Activated naive CD8-positive, alpha-beta T cell treated with anti-CD3 and anti-CD28 coated beads for 36 hours (primary cell): Measurements from ENCODE around the gene OSGIN1. TPM values are rescaled to one million over a fixed set of nuclear protein-coding genes. Genes with fewer than 3 reads are reported as not detected.

ENCODE experiments used
- DNase-seq: peaks from one replicate; pipeline ENCODE4 v3.0.0; 2021
- H3K27ac Mint-ChIP-seq: one replicate; pipeline ENCODE4 v1.8.0; 2022; ENCODE audit warnings: mild to moderate bottlenecking, moderate library complexity, mixed read lengths
- H3K27me3 Mint-ChIP-seq: one replicate; pipeline ENCODE4 v1.8.0; 2022; ENCODE audit warnings: mild to moderate bottlenecking, mixed read lengths
- H3K36me3 Mint-ChIP-seq: one replicate; pipeline ENCODE4 v1.8.0; 2021; ENCODE audit warnings: mild to moderate bottlenecking, mixed read lengths
- H3K4me1 Mint-ChIP-seq: one replicate; pipeline ENCODE4 v1.8.0; 2021; ENCODE audit warnings: mixed read lengths
- H3K4me3 Mint-ChIP-seq: one replicate; pipeline ENCODE4 v1.8.0; 2022; ENCODE audit warnings: mild to moderate bottlenecking, moderate library complexity, mixed read lengths
- H3K9me3 Mint-ChIP-seq: one replicate; pipeline ENCODE4 v1.8.0; 2022; ENCODE audit warnings: mixed read lengths
- total RNA-seq, 2 experiments: library from RNA; stranded (reverse); gene quantifications; one replicate each; pipeline ENCODE4 v1.2.3, GENCODE V29; 2021

Gene OSGIN1
- total RNA-seq, 2 experiments from 2014 or later = 0.92 to 1.8 TPM

GRCh38 chr16:83979441-83979840, 26.4 kb downstream of the OSGIN1 start:
- Mint-ChIP-seq H3K36me3 (no peaks in the 10 kb centered on the region), H3K4me3 (no peak overlapping the region), H3K27me3 (peaks cover 4% of the 10 kb centered on the region), H3K27ac (no peak overlapping the region), H3K9me3 (peaks cover 5% of the 10 kb centered on the region), H3K4me1 (no peaks in the 10 kb centered on the region)
- DNase-seq = no peak

DNA sequence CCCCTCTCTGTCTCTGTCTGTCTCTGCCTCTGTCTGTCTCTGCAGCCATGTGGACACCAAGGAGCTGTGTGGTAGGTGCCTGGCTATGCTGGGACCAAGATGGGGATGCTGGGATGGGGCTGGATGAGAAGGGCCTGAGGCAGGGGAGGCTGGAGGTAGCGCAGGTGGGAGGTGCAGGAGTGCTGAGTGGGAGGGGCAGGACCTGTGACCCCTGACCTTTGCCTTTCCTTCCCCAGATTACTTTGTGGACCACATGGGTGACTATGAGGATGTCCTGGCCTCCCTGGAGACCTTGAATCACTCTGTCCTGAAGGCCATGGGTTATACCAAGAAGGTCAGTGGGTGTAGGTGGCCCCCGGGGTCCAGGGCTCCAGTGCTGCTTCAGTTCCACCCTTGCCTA, 27.8 kb downstream of the OSGIN1 start:
- Mint-ChIP-seq H3K36me3 (no peaks in the 10 kb centered on the region), H3K9me3 (peaks cover 5% of the 10 kb centered on the region), H3K4me3 (no peak overlapping the region), H3K4me1 (no peaks in the 10 kb centered on the region), H3K27ac (no peak overlapping the region), H3K27me3 (no peaks in the 10 kb centered on the region)
- DNase-seq = no peak

DNA sequence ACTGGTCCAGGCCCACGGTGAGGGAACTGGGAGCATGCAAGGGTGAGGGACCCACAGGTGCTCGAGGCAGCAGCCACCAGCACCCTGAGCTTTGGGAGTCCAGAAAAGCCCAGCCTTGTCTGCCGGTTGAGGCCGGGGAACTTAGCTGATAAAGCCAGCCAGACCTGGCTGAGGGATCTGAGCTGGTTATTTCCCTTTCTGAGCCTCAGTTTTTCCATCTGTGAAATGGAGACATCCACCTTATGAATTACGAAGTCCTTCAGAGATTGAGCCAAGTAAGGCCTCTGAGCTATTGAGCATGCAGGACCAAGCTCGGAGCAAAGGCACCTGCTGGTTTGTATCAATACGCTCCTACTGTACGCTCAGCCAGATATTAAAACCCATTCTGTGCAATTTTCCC, 28.8 kb downstream of the OSGIN1 start:
- no peaks in the 10 kb centered on the region for H3K27me3 Mint-ChIP-seq
- H3K4me3 Mint-ChIP-seq = no peak overlapping the region
- H3K4me1 Mint-ChIP-seq = no peaks in the 10 kb centered on the region
- peaks cover 5% of the 10 kb centered on the region for H3K9me3 Mint-ChIP-seq
- H3K36me3 Mint-ChIP-seq = no peaks in the 10 kb centered on the region
- no peak overlapping the region for H3K27ac Mint-ChIP-seq
- no peak for DNase-seq

- H3K36me3 Mint-ChIP-seq = no peaks in the 10 kb centered on the region
- peaks cover 5% of the 10 kb centered on the region for H3K9me3 Mint-ChIP-seq
- H3K4me1 Mint-ChIP-seq = no peaks in the 10 kb centered on the region
- H3K27ac Mint-ChIP-seq = no peak overlapping the region
- DNase-seq = no peak
- no peak overlapping the region for H3K4me3 Mint-ChIP-seq
- H3K27me3 Mint-ChIP-seq = peaks cover under 1% of the 10 kb centered on the region
Observed at GRCh38 chr16:83983491-83983890, 30.5 kb downstream of the OSGIN1 start.

DNA sequence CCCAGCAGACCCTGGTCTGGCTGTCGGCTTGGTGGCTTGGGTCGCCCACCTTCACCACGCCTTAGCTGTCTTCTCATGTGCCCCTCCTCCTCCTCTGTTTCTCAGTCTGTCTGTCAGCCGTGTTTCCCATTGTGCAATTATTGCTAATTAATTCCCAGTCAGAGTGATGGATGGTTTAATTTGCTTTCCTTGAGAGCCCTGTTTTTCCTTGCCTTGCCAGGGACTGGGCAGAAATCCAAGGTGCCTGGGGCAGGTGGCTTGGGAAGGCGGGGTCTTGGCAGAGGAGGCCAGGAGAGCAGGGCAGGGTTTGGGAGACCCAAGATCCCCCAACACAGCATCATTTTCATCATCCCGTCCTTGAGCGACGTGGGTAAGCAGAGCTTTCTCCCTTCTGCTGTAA, 36.3 kb downstream of the OSGIN1 start:
- H3K9me3 Mint-ChIP-seq = peaks cover 1% of the 10 kb centered on the region
- H3K36me3 Mint-ChIP-seq = no peaks in the 10 kb centered on the region
- H3K27me3 Mint-ChIP-seq = peaks cover 42% of the 10 kb centered on the region
- no peaks in the 10 kb centered on the region for H3K4me1 Mint-ChIP-seq
- no peak overlapping the region for H3K27ac Mint-ChIP-seq
- DNase-seq = no peak
- no peak overlapping the region for H3K4me3 Mint-ChIP-seq

- H3K36me3 Mint-ChIP-seq = no peaks in the 10 kb centered on the region
- peaks cover 1% of the 10 kb centered on the region for H3K9me3 Mint-ChIP-seq
- peaks cover 46% of the 10 kb centered on the region for H3K27me3 Mint-ChIP-seq
- H3K4me3 Mint-ChIP-seq = no peak overlapping the region
- H3K4me1 Mint-ChIP-seq = no peaks in the 10 kb centered on the region
- no peak for DNase-seq
- H3K27ac Mint-ChIP-seq = no peak overlapping the region
Observed at GRCh38 chr16:83990492-83990891, 37.5 kb downstream of the OSGIN1 start.

GRCh38 chr16:83992624-83993023, 39.6 kb downstream of the OSGIN1 start:
- no peak overlapping the region for H3K4me3 Mint-ChIP-seq
- no peak for DNase-seq
- no peaks in the 10 kb centered on the region for H3K36me3 Mint-ChIP-seq
- H3K27ac Mint-ChIP-seq = no peak overlapping the region
- H3K27me3 Mint-ChIP-seq = peaks cover 55% of the 10 kb centered on the region
- peaks cover 1% of the 10 kb centered on the region for H3K9me3 Mint-ChIP-seq
- H3K4me1 Mint-ChIP-seq = no peaks in the 10 kb centered on the region

- H3K27ac Mint-ChIP-seq = no peak overlapping the region
- H3K36me3 Mint-ChIP-seq = no peaks in the 10 kb centered on the region
- no peak overlapping the region for H3K4me3 Mint-ChIP-seq
- H3K27me3 Mint-ChIP-seq = peaks cover 48% of the 10 kb centered on the region
- peaks cover 1% of the 10 kb centered on the region for H3K9me3 Mint-ChIP-seq
- DNase-seq = no peak
- no peaks in the 10 kb centered on the region for H3K4me1 Mint-ChIP-seq
Observed at GRCh38 chr16:83994087-83994486, 41.0 kb downstream of the OSGIN1 start.

DNA sequence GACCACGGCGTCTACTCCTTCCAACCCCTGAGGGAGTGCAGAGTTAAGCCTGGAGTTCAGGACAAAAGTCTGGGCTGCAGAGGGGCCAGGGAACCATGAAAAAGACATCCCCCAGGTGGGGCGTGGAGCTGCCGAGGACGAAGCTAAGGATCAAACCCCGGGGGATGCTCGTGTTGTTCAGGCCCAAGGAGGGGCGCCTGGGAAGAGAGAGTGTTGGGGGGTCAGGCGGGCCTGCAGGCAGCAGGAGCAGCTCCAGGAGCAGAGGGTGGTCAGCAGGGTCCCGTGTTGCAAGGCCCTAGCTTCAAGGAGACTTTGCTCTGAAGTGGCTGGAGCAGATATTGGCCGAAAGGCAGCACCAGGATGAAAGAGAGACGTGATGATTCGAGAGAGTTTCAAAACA, 41.7 kb downstream of the OSGIN1 start:
- H3K4me1 Mint-ChIP-seq = no peaks in the 10 kb centered on the region
- no peaks in the 10 kb centered on the region for H3K36me3 Mint-ChIP-seq
- no peak overlapping the region for H3K4me3 Mint-ChIP-seq
- no peak overlapping the region for H3K27ac Mint-ChIP-seq
- peaks cover 1% of the 10 kb centered on the region for H3K9me3 Mint-ChIP-seq
- no peak for DNase-seq
- peaks cover 50% of the 10 kb centered on the region for H3K27me3 Mint-ChIP-seq

DNA sequence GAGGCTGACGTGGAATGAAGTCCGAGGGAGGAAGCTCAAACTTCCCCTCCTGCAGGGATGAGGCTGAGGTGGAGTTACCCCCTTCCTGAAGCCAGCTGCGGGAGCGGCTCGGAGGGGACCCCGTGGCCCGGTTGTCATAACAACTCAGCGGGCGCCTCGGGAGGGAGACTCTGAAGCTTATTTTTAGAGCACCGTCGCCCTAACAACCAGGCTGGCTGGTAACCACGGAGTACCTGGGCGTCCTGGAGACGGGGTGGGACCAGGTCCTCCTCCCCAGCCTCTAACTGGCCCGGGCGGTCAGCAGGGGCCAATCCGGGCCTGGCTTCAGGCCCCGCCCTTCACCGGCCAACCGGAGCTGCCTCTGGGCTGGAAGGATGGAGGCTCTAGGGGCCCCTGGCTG, 42.7 kb downstream of the OSGIN1 start:
- H3K4me1 Mint-ChIP-seq = no peaks in the 10 kb centered on the region
- DNase-seq = no peak

DNA sequence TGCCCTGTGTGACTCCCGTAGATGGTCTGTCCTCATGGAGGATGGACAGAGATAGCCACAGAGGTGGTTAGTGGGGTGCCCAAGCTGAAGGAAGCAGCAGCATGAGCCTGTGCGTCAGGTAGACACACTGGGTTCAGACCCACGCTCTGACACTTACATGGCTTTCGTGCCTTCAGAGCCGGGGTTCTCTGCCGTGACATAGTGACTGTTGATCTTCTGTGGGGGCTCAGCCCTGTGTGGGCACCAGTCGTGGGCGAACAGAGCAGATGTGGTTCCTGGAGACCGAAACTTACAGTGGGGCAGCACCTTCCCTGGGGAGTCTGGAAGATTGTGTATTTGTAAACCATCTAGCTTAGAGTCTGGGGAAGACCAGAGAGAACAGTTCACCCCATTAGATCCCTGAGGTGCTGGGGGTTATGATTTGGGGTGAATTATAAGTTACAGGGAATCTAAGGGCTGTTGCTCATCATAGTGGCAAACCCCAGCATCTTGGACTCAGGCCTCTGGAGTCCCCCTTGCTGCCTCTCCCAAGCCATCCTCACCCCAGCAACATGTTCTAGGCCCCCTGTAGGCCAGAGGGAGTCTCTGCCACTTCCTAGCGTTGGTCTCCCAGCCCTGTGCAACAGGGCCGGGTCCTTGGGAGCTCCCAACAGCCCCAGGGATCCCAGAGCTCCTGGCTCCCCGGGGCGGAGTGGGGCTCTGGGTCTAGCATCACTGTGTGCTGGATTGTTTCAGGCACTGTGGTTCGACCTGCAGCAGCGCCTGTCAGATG, 43.6 kb downstream of the OSGIN1 start:
- H3K4me1 Mint-ChIP-seq = no peaks in the 10 kb centered on the region
- H3K36me3 Mint-ChIP-seq = no peaks in the 10 kb centered on the region
- H3K27ac Mint-ChIP-seq = no peak overlapping the region
- peaks cover 1% of the 10 kb centered on the region for H3K9me3 Mint-ChIP-seq
- DNase-seq = no peak
- no peak overlapping the region for H3K4me3 Mint-ChIP-seq
- H3K27me3 Mint-ChIP-seq = peaks cover 38% of the 10 kb centered on the region

More for the DNA sequence above, 42.7 kb downstream of the OSGIN1 start:
- H3K36me3 Mint-ChIP-seq = no peaks in the 10 kb centered on the region
- H3K27me3 Mint-ChIP-seq = peaks cover 45% of the 10 kb centered on the region
- peaks cover 1% of the 10 kb centered on the region for H3K9me3 Mint-ChIP-seq
- H3K27ac Mint-ChIP-seq = no peak overlapping the region
- H3K4me3 Mint-ChIP-seq = no peak overlapping the region

DNA sequence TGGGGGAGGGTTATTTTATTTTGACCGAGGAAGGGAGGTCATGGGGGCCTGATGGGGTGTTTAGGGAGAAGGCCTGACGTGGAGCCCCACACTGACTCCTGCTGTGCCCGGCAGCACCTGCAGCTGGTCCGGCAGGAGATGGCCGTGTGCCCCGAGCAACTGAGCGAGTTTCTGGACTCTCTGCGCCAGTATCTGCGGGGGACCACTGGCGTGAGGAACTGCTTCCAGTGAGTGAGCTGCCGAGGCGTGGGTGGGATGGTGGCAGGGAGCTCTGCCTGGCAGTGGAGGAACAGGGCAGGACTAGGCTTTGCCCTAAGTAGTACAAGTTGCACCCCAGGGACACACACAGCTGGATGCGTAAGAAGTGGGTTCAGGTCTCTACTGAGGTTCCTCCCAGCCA, 45.1 kb downstream of the OSGIN1 start:
- H3K9me3 Mint-ChIP-seq = no peaks in the 10 kb centered on the region
- H3K4me1 Mint-ChIP-seq = no peaks in the 10 kb centered on the region
- H3K4me3 Mint-ChIP-seq = no peak overlapping the region
- peaks cover 27% of the 10 kb centered on the region for H3K27me3 Mint-ChIP-seq
- no peak for DNase-seq
- H3K36me3 Mint-ChIP-seq = no peaks in the 10 kb centered on the region
- no peak overlapping the region for H3K27ac Mint-ChIP-seq

DNA sequence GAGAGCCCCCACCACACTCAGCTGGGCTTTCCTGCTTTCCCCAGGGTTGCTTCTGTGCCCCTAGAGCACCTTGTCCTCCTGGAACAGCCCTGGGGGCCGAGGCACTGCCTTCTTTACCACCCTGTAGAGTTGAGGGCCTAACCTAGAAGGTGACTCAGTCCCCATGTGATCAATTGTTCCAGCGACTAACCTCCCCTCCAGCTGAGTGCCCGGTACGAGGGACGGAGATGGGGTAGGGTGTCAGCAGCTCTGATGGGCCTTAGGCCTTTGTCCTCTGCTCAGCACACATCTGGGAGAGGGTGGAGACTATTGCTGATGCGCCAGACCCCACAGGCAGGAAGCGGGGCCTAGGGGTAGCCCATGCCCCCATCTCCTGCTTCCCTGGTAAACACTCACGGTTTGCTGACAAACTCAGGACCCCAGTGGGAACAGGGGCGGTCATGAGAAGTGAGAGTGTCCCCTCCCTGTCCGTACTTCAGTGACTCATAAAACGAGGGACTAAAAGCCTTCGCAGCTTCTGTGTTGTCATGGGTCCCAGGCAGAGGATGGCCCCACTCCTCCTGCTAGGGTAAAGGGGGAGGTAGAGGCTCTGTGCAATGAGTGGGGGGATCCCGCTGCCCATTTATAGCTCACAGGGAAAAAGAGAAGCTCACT, 48.1 kb downstream of the OSGIN1 start:
- Mint-ChIP-seq H3K4me1 (no peaks in the 10 kb centered on the region), H3K27me3 (peaks cover 13% of the 10 kb centered on the region), H3K27ac (no peak overlapping the region), H3K9me3 (no peaks in the 10 kb centered on the region), H3K4me3 (no peak overlapping the region), H3K36me3 (no peaks in the 10 kb centered on the region)
- no peak for DNase-seq

DNA sequence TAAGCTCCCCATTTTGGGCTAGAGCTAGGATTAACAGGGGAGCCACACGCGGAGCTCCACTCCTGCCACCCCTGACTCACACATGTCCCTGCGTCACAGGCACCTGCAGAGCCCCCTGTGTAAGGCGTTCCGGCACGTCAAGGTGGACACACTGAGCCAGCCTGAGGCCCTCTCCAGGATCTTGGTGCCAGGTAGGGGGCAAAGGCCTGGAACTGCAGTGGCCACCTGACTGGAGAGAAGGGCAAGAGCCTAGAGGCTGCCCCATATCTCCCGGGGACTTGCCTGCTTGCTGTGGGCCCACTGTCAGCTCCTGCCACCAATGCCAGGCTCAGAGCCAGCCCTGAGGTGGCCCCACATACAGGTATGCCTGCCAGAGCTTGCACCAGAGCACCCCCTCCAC, 48.7 kb downstream of the OSGIN1 start:
- no peak overlapping the region for H3K4me3 Mint-ChIP-seq
- H3K27ac Mint-ChIP-seq = no peak overlapping the region
- no peaks in the 10 kb centered on the region for H3K9me3 Mint-ChIP-seq
- H3K27me3 Mint-ChIP-seq = peaks cover 7% of the 10 kb centered on the region
- DNase-seq = no peak
- H3K4me1 Mint-ChIP-seq = no peaks in the 10 kb centered on the region
- H3K36me3 Mint-ChIP-seq = no peaks in the 10 kb centered on the region

DNA sequence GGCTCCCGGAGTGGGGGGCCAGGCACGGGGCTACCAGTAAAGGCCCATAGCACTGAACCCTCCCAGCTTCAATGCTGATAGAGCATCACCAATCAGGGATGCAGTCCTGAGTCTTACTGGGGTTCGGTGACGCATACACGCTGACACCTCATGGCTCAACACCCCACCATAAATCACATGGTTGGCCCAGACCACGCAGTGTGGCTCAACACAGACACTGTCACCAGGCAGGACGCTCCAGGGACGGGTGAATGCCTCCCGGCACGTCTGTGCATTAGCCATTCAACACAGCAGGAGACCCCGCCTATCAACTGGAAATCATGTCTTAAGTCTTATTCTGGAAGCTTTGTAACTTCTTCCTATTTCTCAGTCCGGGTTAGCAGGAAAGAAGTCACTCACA, 50.0 kb downstream of the OSGIN1 start:
- Mint-ChIP-seq H3K27me3 (peaks cover 7% of the 10 kb centered on the region), H3K27ac (no peak overlapping the region), H3K36me3 (no peaks in the 10 kb centered on the region), H3K4me3 (no peak overlapping the region), H3K4me1 (no peaks in the 10 kb centered on the region), H3K9me3 (no peaks in the 10 kb centered on the region)
- DNase-seq = no peak

DNA sequence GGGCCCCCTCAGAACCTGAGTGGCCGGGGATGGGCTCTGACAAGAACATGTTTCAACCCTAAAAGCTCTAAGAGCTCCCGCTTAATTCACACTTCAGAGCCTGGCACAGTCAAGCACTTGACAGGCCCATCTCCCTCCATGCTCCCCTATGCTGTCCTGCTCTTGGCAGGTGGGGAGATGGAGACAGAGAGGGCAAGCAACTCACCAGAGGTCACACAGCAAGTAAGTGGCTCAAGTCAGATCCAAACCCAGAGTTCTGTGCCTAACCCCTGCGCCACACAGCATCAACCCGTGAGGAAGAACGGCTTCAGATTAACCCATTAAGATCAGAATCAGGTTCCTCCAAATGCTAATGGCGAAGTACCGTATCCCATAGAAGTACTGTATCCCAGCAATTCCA, 51.4 kb downstream of the OSGIN1 start:
- peaks cover 6% of the 10 kb centered on the region for H3K27me3 Mint-ChIP-seq
- no peak overlapping the region for H3K4me3 Mint-ChIP-seq
- no peaks in the 10 kb centered on the region for H3K36me3 Mint-ChIP-seq
- DNase-seq = no peak
- H3K9me3 Mint-ChIP-seq = no peaks in the 10 kb centered on the region
- H3K27ac Mint-ChIP-seq = no peak overlapping the region
- H3K4me1 Mint-ChIP-seq = no peaks in the 10 kb centered on the region
